IgD-negative memory B cell (primary cell): ENCODE measurements around the gene STMN3. TPM values are rescaled to one million over a fixed set of nuclear protein-coding genes. Genes with fewer than 3 reads are reported as not detected.
"Not testable (repeated sequence)": the region's sequence is repeated elsewhere in the genome, so short reads cannot be mapped to it uniquely, and the experiment has no call there.

Experiments
- H3K27ac Mint-ChIP-seq, 3 donors: one replicate each; pipeline ENCODE4 v1.8.0; 2020 to 2022; ENCODE audit warnings: mild to moderate bottlenecking in 3 of 3, mixed read lengths in 3 of 3, moderate library complexity in 1 of 3
- H3K27me3 Mint-ChIP-seq: one replicate; pipeline ENCODE4 v1.8.0; 2021; ENCODE audit warnings: mixed read lengths
- H3K36me3 Mint-ChIP-seq: one replicate; pipeline ENCODE4 v1.8.0; 2020; ENCODE audit warnings: mild to moderate bottlenecking, mixed read lengths
- H3K4me1 Mint-ChIP-seq, 3 donors: one replicate each; pipeline ENCODE4 v1.8.0; 2020 to 2022; ENCODE audit warnings: mixed read lengths in 3 of 3, mild to moderate bottlenecking in 1 of 3
- H3K4me3 Mint-ChIP-seq, 4 donors: one replicate each; pipeline ENCODE4 v1.8.0; 2020 to 2022; ENCODE audit warnings: mild to moderate bottlenecking in 4 of 4, mixed read lengths in 4 of 4, moderate library complexity in 3 of 4
- H3K9me3 Mint-ChIP-seq, 3 donors: one replicate each; pipeline ENCODE4 v1.8.0; 2020 to 2021; ENCODE audit warnings: mixed read lengths in 3 of 3, mild to moderate bottlenecking in 1 of 3
- polyA plus RNA-seq: library from polyadenylated mRNA; unstranded; fragments of 300-500 nt; fragmentation: Illumina TruSeq; gene quantifications from one replicate; pipeline ENCODE4 v1.2.3, GENCODE V29; 2021

Gene STMN3
- polyA plus RNA-seq, 1 donor from 2014 or later: 2.7 TPM

DNA sequence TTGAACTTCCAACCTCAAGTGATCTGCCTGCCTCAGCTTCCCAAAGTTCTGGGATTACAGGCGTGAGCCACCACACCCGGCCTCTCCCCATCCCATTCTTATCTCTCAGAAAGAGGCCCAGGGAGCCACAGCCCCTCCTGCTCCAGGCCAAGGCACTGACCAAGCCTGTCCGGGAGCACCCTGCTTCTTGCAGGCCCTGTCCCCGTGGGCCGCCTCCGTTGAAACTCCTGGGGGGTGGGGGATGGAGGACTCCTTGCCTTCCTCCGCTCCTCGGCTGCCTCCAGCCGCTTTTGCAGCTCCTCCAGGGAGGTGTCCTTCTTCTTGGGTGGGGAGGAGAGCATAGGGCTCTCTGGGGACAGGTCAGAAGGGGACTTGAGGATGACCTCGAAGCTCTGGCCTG lies 9.7 kb downstream of the STMN3 start:
- Mint-ChIP-seq H3K27ac (peak overlapping the region in 2 of 3 donors; percentile 43 to 86), H3K4me1 (peaks cover 3 to 10% (median 7%) of the 10 kb centered on the region in 3 donors), H3K4me3 (peak overlapping the region in 2 of 4 donors; percentile 44 to 82), H3K9me3 (no peaks in the 10 kb centered on the region), H3K27me3 (peaks cover 2% of the 10 kb centered on the region), H3K36me3 (peaks cover 2% of the 10 kb centered on the region)

DNA sequence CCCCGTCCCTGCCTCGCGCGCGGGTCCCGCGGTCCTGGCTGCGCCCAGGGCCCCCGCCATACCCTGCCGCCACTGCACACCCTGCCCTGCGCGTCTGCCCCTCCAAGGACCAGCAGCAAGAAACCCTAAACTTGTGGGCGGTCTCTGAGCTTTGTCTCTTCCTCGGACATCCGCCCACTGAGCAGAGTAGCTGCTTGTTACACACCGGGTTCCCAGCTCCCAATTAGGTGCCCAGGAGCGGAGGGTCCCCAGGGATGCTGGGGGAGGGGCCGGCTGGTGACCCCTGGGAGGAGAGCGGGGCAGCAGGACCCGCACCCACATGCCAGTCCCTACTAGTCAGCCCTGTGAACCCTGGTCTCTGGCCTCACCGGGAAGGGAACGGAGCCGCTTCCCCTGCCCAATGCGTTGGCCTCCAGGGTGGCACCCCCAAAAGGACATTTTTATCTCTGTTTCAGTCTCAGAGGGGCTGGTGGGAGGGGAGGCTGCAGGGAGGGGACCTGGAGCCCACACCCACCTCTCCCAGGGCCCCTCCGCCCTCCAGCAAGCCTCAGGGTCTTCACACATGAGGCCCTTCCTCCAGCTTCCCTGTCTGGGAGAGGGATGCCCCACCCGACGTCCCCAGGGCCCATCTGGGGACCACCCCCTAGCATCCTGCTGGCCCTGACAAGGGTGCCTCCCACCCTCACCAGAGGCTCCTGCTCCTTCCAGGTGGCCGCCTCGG lies 10.5 kb downstream of the STMN3 start:
- H3K9me3 Mint-ChIP-seq: no peaks in the 10 kb centered on the region
- peaks cover 2% of the 10 kb centered on the region for H3K36me3 Mint-ChIP-seq
- peaks cover 7 to 11% (median 10%) of the 10 kb centered on the region in 3 donors for H3K4me1 Mint-ChIP-seq
- peak overlapping the region; percentile 43 to 97 (median 86) for H3K27ac Mint-ChIP-seq
- H3K27me3 Mint-ChIP-seq: peaks cover 2% of the 10 kb centered on the region
- H3K4me3 Mint-ChIP-seq: peak overlapping the region; percentile 60 to 96 (median 81)

DNA sequence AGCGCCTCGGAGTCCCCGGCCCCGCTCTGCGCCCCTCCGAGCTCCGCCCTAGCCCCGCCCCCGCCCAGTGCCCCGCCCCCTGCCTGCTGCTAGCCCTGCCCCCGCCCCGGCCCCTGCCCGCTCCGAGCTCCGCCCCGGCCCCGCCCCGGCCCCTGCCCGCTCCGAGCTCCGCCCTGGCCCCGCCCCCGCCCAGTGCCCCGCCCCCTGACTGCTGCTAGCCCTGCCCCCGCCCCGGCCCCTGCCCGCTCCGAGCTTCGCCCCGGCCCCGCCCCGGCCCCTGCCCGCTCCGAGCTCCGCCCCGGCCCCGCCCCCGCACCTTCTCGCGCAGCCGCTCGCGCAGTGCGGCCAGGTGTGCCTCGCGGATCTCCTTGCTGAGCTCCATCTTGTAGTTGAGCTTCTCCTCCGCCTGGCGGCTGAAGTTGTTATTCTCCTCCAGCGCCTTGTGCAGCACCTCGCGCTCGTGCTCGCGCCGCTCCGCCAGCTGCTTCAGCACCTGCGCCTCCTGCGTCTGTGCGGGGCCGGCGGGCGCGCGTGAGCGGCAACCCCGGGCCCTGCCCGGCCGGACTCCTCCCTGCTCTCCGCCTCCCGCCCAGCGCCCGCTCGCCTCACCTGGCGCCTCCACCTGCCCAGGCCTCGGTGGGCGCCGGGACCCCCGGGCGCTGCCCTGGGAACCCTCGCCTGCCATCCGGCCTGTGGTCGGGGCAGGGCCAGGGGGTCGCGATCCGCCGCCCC lies 11.3 kb downstream of the STMN3 start:
- Mint-ChIP-seq H3K4me3 (peak overlapping the region; percentile 83 to 96 (median 94)), H3K36me3 (peaks cover 2% of the 10 kb centered on the region), H3K27ac (peak overlapping the region; percentile 67 to 97 (median 87)), H3K9me3 (no peaks in the 10 kb centered on the region), H3K4me1 (peaks cover 7 to 16% (median 10%) of the 10 kb centered on the region in 3 donors), H3K27me3 (peaks cover 2% of the 10 kb centered on the region)

DNA sequence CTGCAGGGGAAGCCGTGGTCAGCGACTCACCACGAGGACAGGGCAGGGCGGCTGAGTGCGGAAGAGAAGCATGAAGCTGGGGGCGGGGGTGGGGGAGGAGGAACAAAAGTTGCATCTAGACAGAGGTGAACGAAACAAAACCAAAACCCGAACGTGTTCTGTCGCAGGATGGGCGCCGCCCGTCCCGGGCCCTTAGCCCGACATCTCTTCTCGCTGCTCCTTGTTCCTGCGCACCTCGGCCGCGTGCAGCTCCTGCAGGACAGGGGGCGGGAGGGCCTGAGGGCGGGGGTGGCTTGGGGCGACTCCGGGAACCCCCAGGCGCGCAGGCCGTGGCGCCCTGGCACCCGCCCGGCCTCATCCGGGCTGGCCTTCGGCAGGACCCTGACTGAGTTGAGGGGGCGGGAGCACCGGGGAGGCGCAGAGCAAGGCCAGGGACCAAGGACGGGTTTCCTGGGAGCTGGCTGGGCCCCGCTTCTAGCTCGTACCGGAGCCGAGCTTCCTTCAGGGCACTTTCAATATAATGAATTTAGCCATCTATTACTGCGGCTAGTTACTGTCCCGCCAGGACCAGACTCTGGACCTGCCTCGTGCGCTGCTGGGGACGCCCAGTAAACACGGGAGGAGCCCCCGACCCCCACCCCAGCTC lies 12.0 kb downstream of the STMN3 start:
- H3K36me3 Mint-ChIP-seq: peaks cover 2% of the 10 kb centered on the region
- H3K27ac Mint-ChIP-seq: peak overlapping the region; percentile 67 to 97 (median 89)
- peaks cover 7 to 18% (median 10%) of the 10 kb centered on the region in 3 donors for H3K4me1 Mint-ChIP-seq
- peaks cover 2% of the 10 kb centered on the region for H3K27me3 Mint-ChIP-seq
- no peaks in the 10 kb centered on the region for H3K9me3 Mint-ChIP-seq
- peak overlapping the region; percentile 83 to 96 (median 94) for H3K4me3 Mint-ChIP-seq

DNA sequence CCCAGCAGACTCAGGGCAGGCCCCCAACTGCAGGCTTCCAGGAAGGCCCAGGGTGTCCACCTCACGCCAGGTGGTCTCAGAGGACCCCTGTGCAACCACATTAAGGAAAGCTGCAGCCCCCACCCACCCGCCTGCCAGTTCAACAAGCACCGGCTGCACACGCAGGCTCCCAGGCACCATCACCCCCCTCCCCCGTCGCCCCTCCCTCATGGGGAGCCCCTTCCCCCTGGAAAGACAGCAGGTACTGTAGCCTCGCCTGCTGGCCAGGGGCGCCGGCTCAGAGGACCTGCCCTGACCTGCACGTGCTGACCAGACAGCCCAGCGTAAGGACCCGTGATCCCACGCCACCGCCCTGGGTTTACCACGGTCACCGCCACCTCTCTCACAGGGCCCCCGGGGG lies 12.5 kb downstream of the STMN3 start:
- not testable (repeated sequence) for H3K9me3 Mint-ChIP-seq, H3K36me3 Mint-ChIP-seq, H3K27me3 Mint-ChIP-seq
- peaks cover 11 to 21% (median 14%) of the 10 kb centered on the region in 3 donors for H3K4me1 Mint-ChIP-seq
- H3K4me3 Mint-ChIP-seq: peak overlapping the region; percentile 77 to 98 (median 94)
- peak overlapping the region in 1 of 3 donors; percentile 97 for H3K27ac Mint-ChIP-seq

DNA sequence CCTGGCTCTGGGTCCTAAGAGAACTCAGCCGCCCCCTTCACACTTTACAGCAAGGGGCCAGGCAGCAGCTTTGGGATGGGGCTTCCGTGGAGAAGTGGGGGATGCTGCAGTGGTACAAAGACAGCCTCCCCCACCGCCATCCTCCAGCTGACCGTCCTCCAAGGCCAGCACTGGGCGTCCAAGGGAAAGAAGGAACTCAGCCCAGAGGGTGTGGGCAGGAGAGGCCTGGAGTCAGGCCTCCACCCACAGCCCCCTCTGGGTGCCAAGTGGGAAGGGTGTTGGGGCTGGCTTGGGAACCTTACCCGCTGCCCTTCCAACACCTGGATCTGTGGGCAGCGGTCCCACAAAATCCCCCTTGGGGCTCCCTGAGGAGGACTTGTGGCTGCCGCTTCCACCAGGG lies 13.1 kb downstream of the STMN3 start:
- H3K9me3 Mint-ChIP-seq: no peaks in the 10 kb centered on the region
- H3K27ac Mint-ChIP-seq: peak overlapping the region; percentile 97 to 98 (median 97)
- H3K4me3 Mint-ChIP-seq: peak overlapping the region; percentile 77 to 98 (median 94)
- peaks cover 2% of the 10 kb centered on the region for H3K36me3 Mint-ChIP-seq
- H3K27me3 Mint-ChIP-seq: no peaks in the 10 kb centered on the region
- H3K4me1 Mint-ChIP-seq: peaks cover 15 to 27% (median 20%) of the 10 kb centered on the region in 3 donors

DNA sequence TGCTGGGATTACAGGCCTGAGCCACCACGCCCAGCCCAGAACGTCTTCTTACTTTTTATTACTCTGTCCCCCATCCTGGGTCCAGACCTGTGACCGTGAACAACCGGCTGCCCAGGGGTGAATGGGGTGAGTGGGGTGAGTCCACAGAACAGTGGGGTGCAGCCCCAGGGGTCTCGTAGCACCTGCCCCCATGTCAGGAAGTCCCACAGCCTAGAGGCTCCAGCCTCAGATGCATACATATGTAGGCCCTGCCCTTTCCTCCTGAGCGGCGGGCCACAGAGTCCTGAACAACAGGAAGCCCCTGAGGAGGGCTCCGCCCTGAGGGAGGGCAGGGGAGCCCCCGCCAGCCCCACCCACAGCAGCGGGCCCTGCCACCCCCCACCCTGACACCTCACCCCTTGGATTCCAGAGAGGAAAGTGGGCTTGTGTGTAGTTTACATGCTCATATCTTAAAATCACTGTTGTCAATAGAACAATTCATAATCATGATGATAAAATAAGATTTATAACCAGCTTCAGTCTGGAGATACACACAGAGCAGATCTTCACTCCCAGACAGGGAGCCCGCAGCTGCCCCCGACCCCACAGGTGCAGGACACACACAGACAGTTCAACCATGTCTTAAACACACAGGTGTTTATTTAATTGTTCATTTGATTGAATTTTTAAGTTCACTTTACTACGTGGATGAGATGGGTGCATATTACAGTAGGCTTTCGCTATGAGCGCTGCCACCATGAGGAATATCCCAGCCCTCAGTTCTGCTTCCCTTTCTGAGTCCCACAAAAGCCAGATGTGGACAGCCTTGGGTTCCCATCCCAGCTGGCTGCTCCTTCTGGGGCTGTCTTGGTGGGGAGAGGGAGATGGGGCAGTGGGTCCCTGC lies 13.9 kb downstream of the STMN3 start:
- H3K4me3 Mint-ChIP-seq: peak overlapping the region; percentile 77 to 98 (median 94)
- H3K27ac Mint-ChIP-seq: peak overlapping the region; percentile 97 to 98 (median 97)
- H3K36me3 Mint-ChIP-seq: peaks cover 2% of the 10 kb centered on the region
- no peaks in the 10 kb centered on the region for H3K9me3 Mint-ChIP-seq
- peaks cover 21 to 28% (median 22%) of the 10 kb centered on the region in 3 donors for H3K4me1 Mint-ChIP-seq
- no peaks in the 10 kb centered on the region for H3K27me3 Mint-ChIP-seq

DNA sequence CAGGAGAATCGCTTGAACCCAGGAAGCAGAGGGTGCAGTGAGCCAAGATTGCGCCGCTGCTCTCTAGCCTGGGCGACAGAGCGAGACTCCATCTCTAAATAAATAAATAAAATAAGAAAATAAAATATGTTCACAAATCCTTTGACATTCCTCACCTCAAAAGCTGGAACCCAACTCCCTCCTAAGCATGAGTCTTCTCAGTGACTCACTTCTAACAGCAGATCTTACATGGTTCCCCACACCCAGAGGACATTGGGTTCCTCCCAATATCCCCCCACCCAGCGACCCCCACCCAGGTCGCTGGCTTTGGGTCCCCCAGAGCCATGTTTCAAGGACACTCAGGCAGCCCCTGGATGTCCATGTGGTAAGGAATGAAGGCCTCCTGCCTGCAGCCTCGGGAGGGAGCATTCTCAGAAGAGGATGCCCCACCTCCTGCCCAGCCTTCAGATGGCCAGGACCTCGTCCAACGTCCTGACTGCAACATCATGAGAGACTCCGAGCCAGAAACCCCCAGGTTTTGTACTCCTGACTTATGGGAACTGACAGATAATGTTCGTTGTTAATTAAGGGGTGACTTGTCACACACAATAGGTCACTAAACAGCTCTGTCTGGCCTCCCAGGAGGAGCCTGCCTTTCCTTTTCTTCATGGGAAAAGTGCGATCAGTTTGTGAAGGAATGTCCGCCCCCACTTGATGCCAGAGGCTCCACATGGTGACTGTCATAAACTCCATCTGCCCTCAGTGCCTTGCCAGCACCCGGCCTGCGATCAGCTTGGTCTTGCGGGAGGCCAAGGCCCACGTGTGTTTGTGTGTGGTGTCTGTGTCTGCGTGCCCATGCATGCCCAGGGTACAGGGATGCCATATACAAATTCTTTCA lies 16.2 kb downstream of the STMN3 start:
- Mint-ChIP-seq H3K27ac (peak overlapping the region; percentile 50 to 99 (median 90)), H3K4me1 (peaks cover 27 to 41% (median 28%) of the 10 kb centered on the region in 3 donors), H3K4me3 (peak overlapping the region in 3 of 4 donors; percentile 63 to 73 (median 69)), H3K9me3 (no peaks in the 10 kb centered on the region), H3K36me3 (peaks cover 2% of the 10 kb centered on the region), H3K27me3 (no peaks in the 10 kb centered on the region)

DNA sequence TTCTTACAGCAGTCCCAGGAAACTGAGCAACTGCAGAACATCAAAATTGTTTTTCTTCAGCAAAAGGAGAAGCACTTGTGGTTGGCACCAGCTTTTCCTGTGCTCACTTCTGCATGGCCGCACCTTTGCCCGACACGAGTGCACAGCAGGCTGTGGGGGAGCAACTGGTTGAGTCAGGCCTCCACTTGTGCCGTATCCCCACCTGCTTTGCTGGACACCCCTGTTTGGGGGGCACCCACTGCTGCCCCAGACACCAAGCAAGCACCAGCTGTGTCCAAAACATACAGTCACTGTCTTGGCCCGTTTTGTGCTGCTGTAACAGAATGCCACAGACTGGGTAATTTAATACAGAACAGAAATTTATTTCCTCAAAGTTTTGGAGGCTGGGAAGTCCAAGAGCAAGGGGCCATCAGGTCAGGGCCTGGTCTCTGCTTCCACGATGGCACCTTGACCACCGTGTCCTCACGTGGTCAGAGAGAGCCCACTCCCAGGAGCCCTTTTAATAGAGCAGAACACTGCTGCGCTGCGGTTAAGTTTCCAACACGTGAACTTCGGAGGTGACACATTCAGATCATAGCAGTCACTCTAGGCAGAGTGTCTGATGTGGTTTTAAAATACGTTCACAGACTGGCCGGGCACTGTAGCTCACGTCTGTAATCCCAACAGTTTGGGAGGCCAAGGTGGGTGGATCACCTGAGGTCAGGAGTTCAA lies 17.6 kb downstream of the STMN3 start:
- no peaks in the 10 kb centered on the region for H3K27me3 Mint-ChIP-seq
- no peaks in the 10 kb centered on the region for H3K9me3 Mint-ChIP-seq
- peaks cover 2% of the 10 kb centered on the region for H3K36me3 Mint-ChIP-seq
- H3K4me1 Mint-ChIP-seq: peaks cover 32 to 45% (median 32%) of the 10 kb centered on the region in 3 donors
- H3K4me3 Mint-ChIP-seq: peak overlapping the region; percentile 52 to 92 (median 82)
- peak overlapping the region; percentile 97 to 100 (median 99) for H3K27ac Mint-ChIP-seq

DNA sequence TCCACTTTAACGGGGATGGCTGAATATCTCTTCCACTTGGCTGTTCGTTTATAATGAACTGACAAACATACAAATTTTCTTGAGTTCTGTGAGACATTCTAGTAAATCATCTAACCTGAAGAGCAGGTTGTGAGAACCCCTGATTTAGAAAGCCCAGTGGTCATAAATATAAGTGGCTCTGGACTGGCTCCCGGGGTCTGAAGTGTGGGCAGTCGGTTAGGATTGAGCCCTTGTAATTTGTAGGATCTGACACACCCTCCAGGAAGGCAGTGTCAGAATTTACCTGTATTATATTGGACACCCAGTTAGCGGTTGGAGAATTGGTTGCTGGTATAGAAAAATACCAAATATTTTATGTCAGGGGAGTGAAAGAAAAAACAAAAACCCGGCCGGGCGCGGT lies 19.5 kb downstream of the STMN3 start:
- Mint-ChIP-seq H3K36me3 (peaks cover 6% of the 10 kb centered on the region), H3K27ac (peak overlapping the region in 2 of 3 donors; percentile 76 to 90), H3K9me3 (no peaks in the 10 kb centered on the region), H3K4me1 (peaks cover 26 to 46% (median 34%) of the 10 kb centered on the region in 3 donors), H3K27me3 (no peaks in the 10 kb centered on the region), H3K4me3 (peak overlapping the region in 2 of 4 donors; percentile 41 to 46)

DNA sequence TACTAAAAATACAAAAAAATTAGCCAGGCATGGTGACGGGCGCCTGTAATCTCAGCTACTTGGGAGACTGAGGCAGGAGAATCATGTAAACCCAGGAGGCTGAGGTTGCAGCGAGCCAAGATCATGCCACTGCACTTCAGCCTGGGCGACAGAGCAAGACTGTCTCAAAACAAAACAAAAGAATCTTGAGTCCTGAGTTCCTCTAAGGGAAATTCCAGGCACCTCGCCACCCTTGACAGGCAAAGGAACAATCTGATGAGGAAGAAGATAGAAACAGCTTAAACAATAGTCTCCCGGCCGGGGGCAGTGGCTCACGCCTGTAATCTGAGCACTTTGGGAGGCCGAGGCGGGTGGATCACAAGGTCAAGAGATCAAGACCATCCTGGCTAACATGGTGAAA lies 21.8 kb downstream of the STMN3 start:
- not testable (repeated sequence) for H3K36me3 Mint-ChIP-seq, H3K27me3 Mint-ChIP-seq, H3K9me3 Mint-ChIP-seq
- H3K27ac Mint-ChIP-seq: peak overlapping the region; percentile 74 to 94 (median 92)
- peaks cover 33 to 40% (median 37%) of the 10 kb centered on the region in 3 donors for H3K4me1 Mint-ChIP-seq
- H3K4me3 Mint-ChIP-seq: peak overlapping the region; percentile 51 to 83 (median 70)

DNA sequence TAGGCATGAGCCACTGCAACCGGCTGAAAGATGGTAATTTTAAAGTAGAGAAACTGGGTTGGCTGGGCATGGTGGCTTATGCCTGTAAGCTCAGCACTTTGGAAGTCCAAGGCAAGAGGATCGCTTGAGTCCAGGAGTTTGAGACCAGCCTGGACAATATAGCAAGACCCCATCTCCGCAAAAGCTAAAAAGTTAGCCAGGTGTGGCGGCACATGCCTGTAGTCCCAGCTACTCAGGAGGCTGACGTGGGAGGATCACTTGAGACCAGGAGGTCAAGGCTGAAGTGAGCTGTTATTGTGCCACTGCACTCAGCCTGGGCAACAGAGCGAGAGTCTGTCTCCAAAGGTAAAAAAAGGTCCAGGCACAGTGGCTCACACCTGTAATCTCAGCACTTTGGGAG lies 22.3 kb downstream of the STMN3 start:
- Mint-ChIP-seq H3K4me1 (peaks cover 32 to 40% (median 36%) of the 10 kb centered on the region in 3 donors), H3K4me3 (peak overlapping the region in 3 of 4 donors; percentile 51 to 79 (median 60)), H3K27ac (peak overlapping the region; percentile 74 to 94 (median 92))
- H3K27me3 Mint-ChIP-seq, H3K9me3 Mint-ChIP-seq, H3K36me3 Mint-ChIP-seq: not testable (repeated sequence)
